CD4-positive, alpha-beta T cell treated with Interleukin-1 beta for 1 hour (primary cell): ENCODE measurements around the gene LMBRD2.
"Not testable (repeated sequence)": the region's sequence is repeated elsewhere in the genome, so short reads cannot be mapped to it uniquely, and the experiment has no call there.

Experiments
- DNase-seq, 2 donors: peaks; one replicate each; pipeline ENCODE4 v3.0.0-alpha.2; 2020 to 2022

LMBRD2 gene

DNA sequence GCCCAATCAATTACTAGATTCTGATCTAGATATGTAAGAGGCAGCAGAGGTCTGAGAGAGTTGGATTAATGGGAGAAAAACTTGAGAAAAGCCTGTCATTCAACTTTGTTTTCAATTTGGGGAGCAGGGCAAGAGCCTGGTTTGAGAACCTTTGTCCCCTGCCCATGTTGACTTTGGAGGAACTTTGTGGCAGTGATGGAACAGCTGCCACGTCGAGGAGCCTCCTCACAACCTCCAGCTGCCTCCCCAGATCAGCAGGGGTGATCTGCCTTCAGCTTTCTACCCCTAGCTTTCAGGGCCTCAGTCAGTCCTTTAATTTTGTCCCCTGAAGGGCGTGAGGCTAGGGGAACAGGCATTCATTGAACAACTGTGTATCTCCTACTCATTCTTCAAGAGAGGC lies 8.9 kb upstream of the LMBRD2 start:
- DNase-seq: no peak

DNA sequence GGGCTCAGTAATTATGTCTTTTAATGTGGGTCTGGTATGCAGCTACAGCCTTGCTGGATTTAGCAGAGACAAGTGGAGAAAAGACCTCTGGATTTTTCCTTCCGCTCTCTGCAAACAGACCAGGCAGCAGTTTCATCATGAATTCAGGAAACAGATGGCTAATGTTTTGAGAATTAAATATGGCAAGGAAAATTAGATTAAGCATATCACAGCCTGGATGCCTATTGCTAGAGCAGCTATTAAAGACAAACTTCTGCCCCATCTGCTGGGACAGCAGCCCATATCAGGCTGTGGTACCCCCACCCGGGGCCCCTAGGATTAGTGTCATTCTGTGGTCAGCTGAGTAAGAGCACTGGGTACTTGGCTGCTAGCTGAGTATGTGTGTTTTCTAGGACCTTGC lies 6.5 kb upstream of the LMBRD2 start:
- DNase-seq: no peak

DNA sequence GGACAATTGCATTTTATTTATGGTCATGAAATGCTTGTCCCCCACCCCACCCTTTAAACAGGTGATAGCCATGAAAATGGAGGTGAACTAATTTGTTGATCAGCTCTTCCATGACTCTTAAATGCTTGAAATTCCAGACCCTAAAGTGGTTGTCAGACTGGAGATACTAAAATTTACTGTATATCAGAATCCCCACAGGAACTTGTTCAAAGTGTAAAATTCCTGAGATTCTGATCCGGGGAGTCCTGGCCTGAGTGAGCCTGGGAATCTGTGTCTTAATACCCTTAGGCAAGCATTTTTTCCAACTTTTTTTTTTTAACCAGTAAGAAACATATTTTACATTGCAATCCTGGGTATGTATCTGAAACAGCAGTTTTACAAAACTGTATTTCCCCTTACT lies 4.9 kb upstream of the LMBRD2 start:
- DNase-seq: no peak

DNA sequence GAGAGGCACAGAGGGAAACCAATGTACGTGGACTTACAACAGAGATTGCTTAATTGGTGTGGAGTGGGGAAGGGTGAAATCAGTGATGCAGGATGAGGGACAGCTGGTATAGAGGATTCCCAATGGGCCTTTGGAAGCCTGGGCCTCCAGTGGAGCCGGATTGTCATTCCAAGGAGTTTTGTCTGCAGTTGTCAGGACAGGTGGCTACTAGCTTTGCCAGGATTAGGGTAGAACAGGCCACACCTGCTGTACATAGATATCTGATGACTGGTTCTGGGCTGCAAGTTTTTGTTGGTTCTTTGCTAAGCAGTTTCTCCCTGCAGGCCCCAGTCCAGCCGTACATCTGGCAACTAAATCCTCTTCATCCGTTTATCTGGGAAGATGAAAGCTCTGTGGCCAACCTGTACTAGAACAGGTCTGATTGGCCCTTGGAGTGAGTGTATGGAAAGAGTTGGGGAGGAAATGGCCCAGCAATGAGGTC lies 4.5 kb upstream of the LMBRD2 start:
- no peak for DNase-seq

DNA sequence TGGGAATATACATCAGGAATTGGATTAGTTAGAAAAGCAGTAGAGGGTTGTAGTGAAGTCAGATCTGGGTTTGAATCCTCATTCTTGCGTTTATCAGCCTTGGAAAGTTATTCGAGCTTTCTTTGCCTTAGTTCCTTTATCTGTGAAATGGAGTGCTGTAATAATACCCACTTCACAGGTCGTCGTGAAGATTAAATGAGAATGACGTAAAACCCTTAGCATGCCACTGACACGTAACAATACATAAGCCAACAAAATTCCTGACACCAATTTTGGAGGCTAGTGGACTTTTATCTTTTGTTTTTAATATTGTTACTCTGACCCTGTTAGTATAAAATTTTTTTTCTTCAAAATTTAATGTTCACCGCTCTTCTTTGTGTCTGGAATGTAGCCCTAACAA lies 3.6 kb upstream of the LMBRD2 start:
- DNase-seq: no peak

DNA sequence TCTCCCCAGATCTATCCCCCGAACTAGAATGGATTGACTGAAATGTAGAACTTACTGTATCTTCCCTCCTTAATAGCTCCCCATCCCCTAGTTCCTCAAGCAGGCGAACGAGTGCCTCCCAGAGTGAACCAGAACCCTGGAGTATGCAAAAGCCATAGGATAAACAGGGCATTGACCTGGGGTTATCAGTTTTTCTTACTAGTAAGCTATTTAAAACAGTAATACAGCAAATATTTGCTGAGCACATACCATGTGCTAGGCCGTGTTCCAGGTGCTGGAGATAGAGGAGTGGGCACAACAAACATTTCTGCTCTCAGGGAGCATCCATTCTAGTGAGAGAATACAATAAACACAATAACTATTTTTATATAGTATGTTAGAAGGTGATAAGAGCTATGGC lies 2.0 kb upstream of the LMBRD2 start:
- DNase-seq: no peak

DNA sequence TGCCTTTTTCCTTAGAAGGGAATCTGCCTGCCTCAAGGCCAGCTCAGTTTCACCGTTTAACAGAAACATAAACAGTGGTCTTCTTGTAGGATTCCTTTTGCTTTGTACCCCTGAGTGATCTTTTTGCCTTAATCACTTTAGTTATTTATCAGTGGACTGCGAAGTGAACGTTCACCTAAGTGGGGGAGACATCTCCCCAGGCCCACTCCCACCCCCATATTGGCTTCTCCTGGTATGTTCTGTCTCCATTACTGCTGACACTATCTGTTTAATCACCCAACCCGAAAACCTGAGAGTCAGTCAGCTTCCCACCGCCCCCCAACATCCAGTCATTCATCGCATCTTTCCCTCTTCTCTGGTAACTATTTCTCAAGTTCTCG lies 1.6 kb upstream of the LMBRD2 start:
- DNase-seq: no peak

DNA sequence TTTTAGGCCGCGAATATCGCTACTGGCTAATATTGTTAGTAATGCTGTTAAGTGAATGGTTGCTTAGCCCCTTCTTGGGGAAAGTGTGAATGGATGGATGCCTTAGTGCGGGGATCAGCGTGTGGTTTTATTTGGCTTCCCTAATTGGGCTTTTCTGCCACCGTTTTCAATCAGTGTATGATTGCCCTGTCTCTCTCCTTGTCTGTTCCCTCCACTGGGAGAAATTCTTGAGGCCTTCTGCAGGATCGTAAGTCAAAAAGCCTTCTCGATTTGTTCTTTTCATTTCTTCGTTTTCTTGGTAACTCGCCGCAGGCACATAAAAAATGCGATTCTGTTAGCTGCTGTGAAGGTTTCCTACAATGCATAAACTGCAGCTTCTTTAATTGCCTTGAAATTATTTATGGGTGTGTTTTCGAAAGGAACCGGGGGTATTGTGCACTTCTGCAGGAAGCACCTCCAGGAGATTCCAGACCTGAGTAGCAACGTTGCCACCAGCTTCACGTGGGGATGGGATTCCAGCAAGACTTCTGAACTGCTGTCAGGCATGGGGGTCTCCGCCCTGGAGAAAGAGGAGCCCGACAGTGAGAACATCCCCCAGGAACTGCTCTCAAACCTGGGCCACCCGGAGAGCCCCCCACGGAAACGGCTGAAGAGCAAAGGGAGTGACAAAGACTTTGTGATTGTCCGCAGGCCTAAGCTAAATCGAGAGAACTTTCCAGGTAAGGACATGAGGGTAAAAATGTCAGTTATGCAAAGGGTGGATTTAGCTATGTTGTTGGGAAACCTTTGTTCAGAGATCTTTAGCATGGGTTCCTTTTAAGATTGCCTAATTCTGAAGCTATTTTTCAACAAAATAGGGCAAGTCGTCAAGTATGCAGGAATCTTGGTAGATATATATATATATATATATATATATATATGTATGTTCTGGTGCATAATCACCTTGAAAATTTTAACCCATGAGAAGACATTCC lies 924 bp upstream of the LMBRD2 start:
- no peak for DNase-seq

DNA sequence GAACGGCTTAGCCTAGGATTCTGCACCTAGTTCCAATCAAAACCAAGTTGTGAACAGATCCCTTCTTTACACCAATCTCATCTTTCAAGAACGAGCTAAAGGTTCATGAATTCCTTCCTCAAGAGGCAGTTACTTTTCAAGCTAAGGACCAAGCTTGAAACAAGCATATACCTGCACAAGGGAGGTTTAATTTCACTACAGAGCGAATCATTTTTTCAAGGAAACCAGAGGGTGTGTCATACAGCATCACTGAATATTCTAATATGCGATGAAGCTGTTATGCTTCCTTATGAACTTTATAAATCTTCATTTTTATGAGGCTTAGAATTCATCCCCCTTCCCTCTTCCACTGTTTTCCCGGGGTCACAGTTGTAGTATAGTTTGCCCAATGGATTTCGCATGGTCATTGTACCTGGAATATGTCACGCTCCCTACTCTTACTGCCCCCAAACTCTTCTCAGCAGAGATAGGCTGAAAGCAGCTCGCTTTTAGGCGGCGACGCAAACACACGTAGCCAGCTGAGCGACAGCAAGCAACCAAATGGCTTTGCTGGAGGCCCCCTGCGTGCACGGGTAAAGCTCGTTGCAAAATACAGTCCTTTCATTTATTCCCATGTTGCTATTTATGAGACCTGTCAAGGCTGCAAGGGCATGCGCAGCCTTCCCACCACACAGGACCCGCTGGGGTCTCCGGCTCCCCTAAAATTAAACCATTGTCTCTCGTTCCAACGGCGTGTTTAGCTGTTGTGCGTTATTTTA lies 832 bp downstream of the LMBRD2 start:
- peak in 1 of 2 donors; percentile 25 for DNase-seq

DNA sequence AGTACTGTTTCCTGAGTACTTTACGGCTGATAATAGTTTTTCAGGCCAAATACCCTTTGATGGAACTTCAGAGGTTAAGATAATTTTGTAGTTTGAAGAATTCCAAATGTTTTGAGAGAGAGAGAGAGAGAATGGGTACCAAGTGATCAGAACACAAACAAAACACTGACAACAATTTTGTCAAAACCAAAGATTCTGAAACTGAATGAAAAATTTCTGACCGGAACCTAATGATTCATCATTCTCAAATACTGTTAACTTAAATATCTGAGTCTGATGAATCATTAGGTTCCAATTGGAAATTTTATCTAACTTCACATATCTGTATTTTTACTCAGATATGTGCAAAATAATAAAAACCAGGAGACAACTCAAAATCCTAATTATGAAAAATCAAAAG lies 4.0 kb downstream of the LMBRD2 start:
- no peak for DNase-seq

DNA sequence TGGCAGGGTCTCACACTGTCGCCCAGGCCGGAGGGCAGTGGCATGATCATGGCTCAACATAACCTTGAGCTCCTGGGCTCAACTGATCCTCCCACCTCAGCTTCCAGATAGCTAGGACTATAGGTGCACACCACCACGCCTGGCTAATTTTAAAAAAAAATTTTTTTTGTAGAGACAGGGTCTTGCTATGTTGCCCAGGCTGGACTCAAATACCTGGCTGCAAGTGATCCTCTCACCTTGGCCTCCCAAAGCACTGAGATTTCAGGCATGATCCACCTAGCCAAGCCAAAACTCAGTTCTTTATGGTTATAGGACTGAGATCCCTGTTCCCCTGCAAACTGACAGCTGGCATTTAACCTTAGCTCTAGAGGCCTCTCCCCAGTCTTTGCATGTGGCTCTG lies 5.3 kb downstream of the LMBRD2 start:
- DNase-seq: no peak

DNA sequence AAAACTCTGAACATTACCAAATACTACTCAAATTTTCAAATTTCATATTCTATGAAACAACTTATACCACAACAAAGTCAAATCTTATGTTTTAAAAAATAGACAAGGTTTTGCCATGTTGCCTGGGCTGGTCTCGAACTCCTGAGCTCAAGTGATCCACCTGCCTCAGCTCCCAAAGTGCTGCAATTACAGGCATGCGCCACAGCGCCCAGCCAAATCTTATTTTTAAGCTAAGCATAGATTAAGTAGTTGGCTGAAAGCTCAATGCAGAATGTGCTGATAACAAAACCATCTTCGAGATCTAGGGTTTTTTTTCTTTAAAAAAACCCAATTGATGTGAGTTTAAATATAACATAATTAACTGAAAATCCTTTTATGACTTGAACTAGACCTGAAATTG lies 6.4 kb downstream of the LMBRD2 start:
- no peak for DNase-seq

DNA sequence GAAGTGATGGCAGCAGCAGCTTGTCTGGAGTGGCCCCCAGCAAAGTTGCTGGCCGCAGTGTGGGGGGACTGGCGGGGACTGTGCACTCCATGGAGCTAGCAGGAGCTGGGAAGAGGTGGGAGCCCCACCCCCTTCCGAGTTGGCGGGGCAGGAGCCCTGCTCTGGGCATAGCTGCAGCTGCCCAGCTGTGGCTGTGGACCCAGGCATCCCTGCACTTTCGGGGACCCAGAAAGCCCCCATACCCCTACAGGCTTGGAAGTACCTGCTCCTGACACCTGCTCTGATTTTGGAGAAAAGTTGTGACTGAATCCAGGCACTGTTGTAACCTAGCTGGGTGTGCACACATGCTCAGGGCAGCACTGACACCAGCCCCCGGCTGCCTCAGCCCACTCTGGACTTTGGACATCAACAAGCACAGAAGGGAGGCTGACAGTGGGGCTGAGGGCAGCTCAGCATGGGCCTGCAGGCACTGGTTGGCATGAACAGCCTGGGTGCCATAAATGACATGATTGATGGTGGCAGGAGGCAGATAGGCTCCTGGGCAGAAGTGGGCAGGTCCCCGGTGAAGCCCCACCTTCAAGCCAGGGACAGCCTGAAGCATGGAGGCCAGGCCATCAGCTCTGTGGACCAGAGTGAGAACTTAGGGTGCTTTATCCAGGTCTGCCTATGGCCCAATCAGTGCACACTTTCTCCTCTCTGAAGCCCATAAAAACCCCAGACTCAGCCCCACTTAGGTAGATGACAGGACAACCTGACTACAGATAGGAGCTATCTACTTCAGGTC lies 12.6 kb downstream of the LMBRD2 start:
- no peak for DNase-seq

DNA sequence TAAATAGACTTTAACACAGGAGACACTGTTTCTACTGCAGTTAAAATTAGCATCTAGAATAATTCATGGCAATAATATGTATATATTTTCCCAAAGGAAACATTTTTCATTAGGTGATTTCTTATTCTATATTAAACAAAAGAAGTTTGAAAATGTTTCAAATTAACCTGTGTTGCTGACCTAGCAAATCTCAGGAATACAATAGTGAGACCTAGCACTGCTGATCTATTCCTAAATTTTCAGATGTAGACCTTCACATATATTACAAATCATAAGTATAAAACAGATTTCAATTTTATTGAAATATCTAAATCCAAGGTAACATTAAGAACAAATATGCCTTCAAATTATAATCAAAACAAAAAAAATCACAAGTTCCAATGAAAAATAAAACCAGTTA lies 15.1 kb downstream of the LMBRD2 start:
- no peak for DNase-seq

DNA sequence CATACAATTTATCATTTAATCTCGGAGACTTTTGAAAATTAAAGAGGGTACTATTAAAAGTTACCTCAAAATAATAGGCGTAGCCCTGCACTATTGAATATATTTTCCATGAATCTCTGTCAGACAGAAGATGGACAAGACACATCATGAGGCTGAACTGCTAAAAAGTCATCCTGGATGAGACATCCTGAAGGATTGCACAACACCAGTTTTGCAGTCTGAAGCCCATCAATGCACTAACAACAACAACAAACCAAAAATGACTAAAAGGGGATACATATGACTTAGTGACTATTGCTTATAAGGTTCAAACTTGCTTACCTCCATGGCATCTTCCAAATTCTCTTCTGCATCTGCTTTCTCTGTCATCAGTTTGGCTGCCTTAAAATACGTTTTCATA lies 15.7 kb downstream of the LMBRD2 start:
- DNase-seq: no peak

DNA sequence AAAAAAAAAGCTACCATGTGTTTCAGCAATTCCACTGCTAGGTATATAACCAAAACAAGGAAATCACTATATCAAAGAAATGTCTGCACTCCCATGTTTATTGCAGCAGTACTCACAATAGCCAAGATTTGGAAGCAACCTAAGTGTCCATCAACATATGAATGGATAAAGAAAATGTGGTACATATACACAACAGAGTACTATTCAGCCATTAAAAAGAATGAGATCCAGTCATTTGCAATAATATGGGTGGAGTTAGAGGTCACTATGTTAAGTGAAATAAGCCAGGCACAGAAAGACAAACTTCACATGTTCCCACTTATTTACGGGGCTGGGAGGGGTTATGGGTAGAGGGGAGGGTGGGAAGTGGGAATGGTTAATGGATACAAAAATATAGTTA lies 18.7 kb downstream of the LMBRD2 start:
- not testable (repeated sequence) for DNase-seq

DNA sequence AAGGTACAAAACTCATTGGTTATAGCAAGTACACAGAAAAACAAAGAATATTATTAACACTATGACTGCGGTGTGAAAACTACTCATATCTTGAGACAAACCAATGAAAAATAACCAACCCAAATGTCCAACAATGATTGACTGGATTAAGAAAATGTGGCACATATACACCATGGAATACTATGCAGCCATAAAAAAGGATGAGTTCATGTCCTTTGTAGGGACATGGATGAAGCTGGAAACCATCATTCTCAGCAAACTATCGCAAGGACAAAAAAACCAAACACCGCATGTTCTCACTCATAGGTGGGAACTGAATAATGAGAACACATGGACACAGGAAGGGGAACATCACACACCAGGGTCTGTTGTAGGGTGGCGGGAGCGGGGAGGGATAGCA lies 22.0 kb downstream of the LMBRD2 start:
- DNase-seq: not testable (repeated sequence)

DNA sequence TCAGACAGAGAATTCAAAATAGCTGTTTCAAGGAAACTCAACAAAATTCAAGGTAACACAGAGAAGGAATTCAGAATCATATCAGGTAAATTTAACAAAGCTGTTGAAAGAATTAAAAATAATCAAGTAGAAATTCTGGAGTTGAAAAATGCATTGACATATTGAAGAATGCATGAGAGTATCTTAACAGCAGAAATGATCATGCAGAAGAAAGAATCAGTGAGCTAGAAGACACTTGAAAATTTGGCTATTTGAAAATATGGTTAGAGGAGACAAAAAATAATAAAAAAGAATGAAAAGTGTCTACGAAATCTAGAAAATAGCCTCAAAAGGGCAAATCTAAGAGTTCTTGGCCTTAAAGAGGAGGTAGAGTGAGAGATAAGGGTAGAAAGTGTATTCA lies 22.9 kb downstream of the LMBRD2 start:
- no peak for DNase-seq

DNA sequence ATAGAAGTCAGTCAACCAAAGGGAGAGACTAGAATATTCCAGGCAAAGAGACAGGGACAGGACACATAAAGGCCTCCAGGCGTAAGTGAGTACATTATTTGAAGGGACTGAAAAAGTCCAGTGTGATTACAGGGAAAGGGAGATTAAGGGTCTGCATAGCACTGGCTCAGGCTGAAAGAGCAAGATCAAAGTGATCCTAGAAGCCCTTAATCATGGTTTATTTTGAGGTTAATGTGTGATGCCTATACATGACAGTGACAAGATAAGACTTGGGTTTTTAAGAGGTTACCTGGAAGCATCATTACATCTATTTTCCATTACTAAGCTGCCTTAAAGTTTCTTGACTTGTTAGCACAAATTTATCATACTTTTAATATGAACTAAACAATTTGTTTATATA lies 25.8 kb downstream of the LMBRD2 start:
- no peak for DNase-seq

DNA sequence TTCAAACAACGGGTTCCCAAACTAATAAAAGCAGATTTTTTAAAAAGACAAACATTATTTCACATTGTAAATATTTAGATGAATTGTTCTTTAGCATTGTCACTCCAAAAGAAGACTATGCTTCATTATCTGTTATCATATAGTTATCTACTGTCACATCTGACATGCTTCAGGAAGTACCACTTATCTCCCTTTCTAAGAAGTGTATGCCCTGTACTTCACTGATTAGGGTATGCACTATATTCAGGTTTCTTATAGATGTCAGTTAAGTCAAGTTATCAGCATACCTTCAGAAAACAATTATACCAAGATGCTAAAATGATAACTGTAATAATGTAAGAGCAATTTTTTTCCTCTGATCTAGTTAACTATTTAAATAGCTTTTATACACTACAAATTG lies 40.4 kb downstream of the LMBRD2 start:
- no peak for DNase-seq

DNA sequence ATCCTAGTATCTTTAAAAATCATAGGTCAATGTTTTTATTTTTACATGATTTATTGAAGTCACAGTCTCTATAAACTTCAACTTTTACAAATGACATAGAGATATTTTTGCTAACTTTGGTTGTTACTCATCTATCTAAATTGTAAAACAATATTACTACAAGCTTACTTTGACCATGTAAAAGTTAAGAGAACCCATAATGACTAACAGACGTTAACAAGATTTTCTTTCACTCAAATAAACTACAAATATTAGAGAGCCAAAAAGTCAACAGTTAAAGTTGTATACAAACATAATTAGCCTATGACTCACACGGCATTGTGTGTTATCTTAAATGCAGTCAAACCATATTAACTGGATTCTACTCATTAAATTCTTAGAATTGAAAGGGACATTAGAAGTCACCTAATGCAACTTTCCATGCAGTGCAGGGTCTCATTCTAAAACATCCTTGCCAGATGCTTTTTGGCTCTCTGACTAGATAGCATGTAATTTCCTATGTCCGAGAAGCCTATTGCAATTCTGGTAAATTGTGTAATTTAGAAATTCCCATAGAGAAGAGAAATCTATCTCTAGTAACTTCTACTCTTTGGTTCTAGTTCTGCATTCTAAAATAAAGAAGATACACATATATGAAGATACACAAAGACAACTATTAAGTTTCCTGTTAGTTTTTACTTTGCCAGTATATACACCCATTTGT lies 42.8 kb downstream of the LMBRD2 start:
- no peak for DNase-seq

DNA sequence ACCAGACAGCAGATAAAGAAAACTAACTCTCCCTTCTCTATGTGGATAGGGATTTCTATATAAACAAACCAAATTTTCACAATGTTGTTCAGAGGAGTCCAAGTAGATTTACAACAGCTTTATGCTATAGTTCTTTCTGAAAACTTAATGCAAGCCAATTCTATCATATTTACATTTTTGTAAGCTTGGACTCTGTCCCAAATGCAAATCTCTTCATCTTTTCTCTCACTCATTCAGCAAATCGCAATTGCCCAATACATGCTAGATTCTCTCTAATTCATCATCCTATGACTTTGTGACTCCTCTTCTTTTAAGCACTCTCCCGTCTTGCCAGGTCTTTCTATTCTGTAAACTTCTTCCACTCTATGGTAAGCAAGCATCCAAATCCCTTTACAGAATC lies 45.9 kb downstream of the LMBRD2 start:
- DNase-seq: no peak

DNA sequence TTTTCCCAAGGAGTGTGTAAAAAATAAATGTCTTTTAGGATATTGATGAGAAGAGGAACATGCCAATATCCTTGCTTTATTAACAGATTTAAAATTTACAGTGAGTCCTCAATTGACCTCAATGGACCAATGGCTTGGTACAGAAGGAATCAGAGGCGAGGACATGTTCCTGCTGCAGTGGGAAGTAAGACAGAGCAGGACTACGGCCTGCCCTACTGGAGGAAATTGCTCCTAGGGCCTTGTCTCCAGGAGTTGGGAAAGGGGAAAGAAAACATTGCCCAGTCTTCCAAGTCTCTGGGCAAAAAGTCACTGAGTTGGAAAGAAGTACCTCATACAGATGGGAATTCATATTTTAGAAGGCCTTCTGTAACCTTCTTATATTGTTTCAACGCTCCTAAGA lies 51.9 kb downstream of the LMBRD2 start:
- no peak for DNase-seq
